ENCODE results near the gene METTL4. TPM values are rescaled to one million over a fixed set of nuclear protein-coding genes. Genes with fewer than 3 reads are reported as not detected.

METTL4 gene
- total RNA-seq, 1 experiment from 2014 or later, result 15.5 TPM

GRCh38 chr18:2612996-2613395 is 41.7 kb upstream of the METTL4 start:
- H3K9me3 ChIP-seq (ENCODE audit: control insufficient read depth in 1 of 2, insufficient read depth in 1 of 2, low read depth in 1 of 2, low read length in 2 of 2), result no peaks in the 10 kb centered on the region
- DNase-seq (ENCODE audit: low read depth, low spot score) (no peak), ATAC-seq (no peak)
- H3K36me3 ChIP-seq (ENCODE audit: control insufficient read depth in 1 of 2, insufficient read depth in 2 of 2, low read length in 2 of 2), result peaks cover 35 to 41% of the 10 kb centered on the region in 2 experiments
- no peak overlapping the region for H3K4me2 ChIP-seq (ENCODE audit: low read length)
- RAD21 ChIA-PET (ENCODE audit: low non-redundant PET in 1 of 2, low total read pairs in 2 of 2, uncharacterized antibody in 2 of 2, unreplicated experiment in 2 of 2), result no interaction called here
- H2AFZ ChIP-seq (ENCODE audit: low read depth, low read length, poor library complexity, severe bottlenecking), result no peak overlapping the region
- BruUV-seq (replicated peaks), result no TSS peak
- intact Hi-C loops (cut with micrococcal nuclease), result no loop called here
- POLR2A ChIA-PET, result no interaction called here
- CTCF ChIA-PET, result no interaction called here
- no peaks in the 10 kb centered on the region for H3K9me2 ChIP-seq (ENCODE audit: insufficient read depth)
- no peaks in the 10 kb centered on the region for H3K79me2 ChIP-seq (ENCODE audit: insufficient read depth, low read length)
- no peak overlapping the region for H3K27ac ChIP-seq (ENCODE audit: low read depth, low read length)
- H3K4me1 ChIP-seq (ENCODE audit: control insufficient read depth in 1 of 2, insufficient read depth in 2 of 2, low read length in 2 of 2), result no peaks in the 10 kb centered on the region
- H3K27me3 ChIP-seq (ENCODE audit: insufficient read depth, low read length), result no peaks in the 10 kb centered on the region
- H3K4me3 ChIP-seq (replicated peaks in 1 of 2; ENCODE audit: low read depth in 1 of 2, low read length in 2 of 2), result no peak overlapping the region
- TF ChIP-seq TCF7L2 (IDR thresholded peaks at IDR 0.05; ENCODE audit: borderline replicate concordance, extremely low read depth, insufficient read depth, insufficient read length) (no peak), JUND (IDR thresholded peaks at IDR 0.05) (no peak), CEBPB (IDR thresholded peaks at IDR 0.05; ENCODE audit: low read depth) (no peak), ATF3 (IDR thresholded peaks at IDR 0.05) (no peak), POLR2AphosphoS5 (IDR thresholded peaks at IDR 0.05; ENCODE audit: low read depth, low read length) (no peak), REST (IDR thresholded peaks at IDR 0.05; ENCODE audit: low read depth) (no peak), ELF1 (IDR thresholded peaks at IDR 0.05; ENCODE audit: borderline replicate concordance, low read depth) (no peak), MAX (IDR thresholded peaks at IDR 0.05) (no peak), POLR2A (IDR thresholded peaks at IDR 0.05; ENCODE audit: borderline replicate concordance, extremely low read depth, insufficient read depth, insufficient read length) (no peak), ZBTB33 (IDR thresholded peaks at IDR 0.05; ENCODE audit: extremely low read depth, insufficient replicate concordance, low read length) (no peak), SIN3A (IDR thresholded peaks at IDR 0.05; ENCODE audit: low read depth) (no peak), ZFX (IDR thresholded peaks at IDR 0.05) (no peak), EGR1 (IDR thresholded peaks at IDR 0.05; ENCODE audit: low read depth) (no peak), CBX3 (IDR thresholded peaks at IDR 0.05; ENCODE audit: low read depth) (no peak), EZH2 (IDR thresholded peaks at IDR 0.05) (no peak), SRF (IDR thresholded peaks at IDR 0.05; ENCODE audit: low read depth) (no peak), EZH2phosphoT487 (IDR thresholded peaks at IDR 0.05; ENCODE audit: borderline replicate concordance) (no peak)
- TF ChIP-seq, protein P1, sequence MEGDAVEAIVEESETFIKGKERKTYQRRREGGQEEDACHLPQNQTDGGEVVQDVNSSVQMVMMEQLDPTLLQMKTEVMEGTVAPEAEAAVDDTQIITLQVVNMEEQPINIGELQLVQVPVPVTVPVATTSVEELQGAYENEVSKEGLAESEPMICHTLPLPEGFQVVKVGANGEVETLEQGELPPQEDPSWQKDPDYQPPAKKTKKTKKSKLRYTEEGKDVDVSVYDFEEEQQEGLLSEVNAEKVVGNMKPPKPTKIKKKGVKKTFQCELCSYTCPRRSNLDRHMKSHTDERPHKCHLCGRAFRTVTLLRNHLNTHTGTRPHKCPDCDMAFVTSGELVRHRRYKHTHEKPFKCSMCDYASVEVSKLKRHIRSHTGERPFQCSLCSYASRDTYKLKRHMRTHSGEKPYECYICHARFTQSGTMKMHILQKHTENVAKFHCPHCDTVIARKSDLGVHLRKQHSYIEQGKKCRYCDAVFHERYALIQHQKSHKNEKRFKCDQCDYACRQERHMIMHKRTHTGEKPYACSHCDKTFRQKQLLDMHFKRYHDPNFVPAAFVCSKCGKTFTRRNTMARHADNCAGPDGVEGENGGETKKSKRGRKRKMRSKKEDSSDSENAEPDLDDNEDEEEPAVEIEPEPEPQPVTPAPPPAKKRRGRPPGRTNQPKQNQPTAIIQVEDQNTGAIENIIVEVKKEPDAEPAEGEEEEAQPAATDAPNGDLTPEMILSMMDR (IDR thresholded peaks at IDR 0.05 in 2 of 3, conservative IDR thresholded peaks at IDR 0.05 in 1 of 3; ENCODE audit: borderline replicate concordance in 1 of 3, insufficient read depth in 1 of 3, low read depth in 2 of 3, low read length in 2 of 3), result no peak
- H4K20me1 ChIP-seq (ENCODE audit: insufficient read depth), result no peaks in the 10 kb centered on the region
- H3K9ac ChIP-seq (ENCODE audit: low read length), result no peak overlapping the region
